HCT116 (cell line): Measurements from ENCODE around the gene ARF1. TPM values are rescaled to one million over a fixed set of nuclear protein-coding genes. Genes with fewer than 3 reads are reported as not detected.
A peak's percentile ranks its signal among the peaks of the same experiment; 100 is the strongest.

Source experiments
- ATAC-seq: fragments of 200-7000 bp; cut with Tn5 transposase; 2 replicates; pipeline ENCODE4 v1.9.1; 2020; ENCODE audit warnings: mild to moderate bottlenecking, moderate library complexity
- BruUV-seq: library from RNA; stranded (reverse); fragments of 400-500 nt; replicated peaks from 2 replicates; lab custom pipeline; 2021; lab: Mats Ljungman, UMichigan
- CTCF ChIA-PET: fragments of 300-600 bp; sonication (Branson Sonifier 250); formaldehyde crosslinking; loops from one replicate; lab custom pipeline; 2021; ENCODE audit warnings: antibody characterized with exemption; lab: Charles Lee
- POLR2A ChIA-PET: fragments of 300-600, 350-600 bp; sonication (Branson Sonifier 250); formaldehyde crosslinking; loops from one replicate; lab custom pipeline; 2021; ENCODE audit warnings: antibody characterized with exemption; lab: Charles Lee
- RAD21 ChIA-PET, 2 experiments: fragments of 300-600 bp; sonication (Branson Sonifier 250); formaldehyde crosslinking; loops; one replicate each; lab custom pipeline; 2023; ENCODE audit warnings: low total read pairs in 2 of 2; ENCODE audit not compliant: uncharacterized antibody in 2 of 2, unreplicated experiment in 2 of 2, low non-redundant PET in 1 of 2; lab: Charles Lee
- DNase-seq: peaks from one replicate; pipeline ENCODE4 v3.0.0-alpha.2; 2010; ENCODE audit warnings: low read depth, low spot score
- H2AFZ ChIP-seq: fragments of 200-600 bp; shearing (Covaris generic), sonication (generic); 2 replicates; pipeline ENCODE4 v1.6.1; 2017; ENCODE audit warnings: low read depth, mixed run types, mixed read lengths, antibody characterized with exemption, low read length; ENCODE audit not compliant: poor library complexity, severe bottlenecking
- H3K27ac ChIP-seq: 2 replicates; pipeline ENCODE4 v1.5.1; 2012; ENCODE audit warnings: low read depth, low read length
- H3K27me3 ChIP-seq: fragments of 200-600 bp; sonication (generic); 2 replicates; pipeline ENCODE4 v1.6.1; 2016; ENCODE audit warnings: mixed run types, low read length, mixed read lengths; ENCODE audit not compliant: insufficient read depth
- H3K36me3 ChIP-seq, 2 experiments: fragments of 200-500 bp in 1 of 2; fragments of 200-600 bp in 1 of 2; sonication (Bioruptor generic) in 1 of 2; sonication (generic) in 1 of 2; 2 replicates each; pipeline versions ENCODE4 v1.5.1 to v1.6.1; 2014 to 2016; ENCODE audit warnings: low read length in 2 of 2, inconsistent platforms in 1 of 2, mixed read lengths in 1 of 2, mixed run types in 1 of 2; ENCODE audit not compliant: insufficient read depth in 2 of 2, control insufficient read depth in 1 of 2
- H3K4me1 ChIP-seq, 2 experiments: fragments of 200-600 bp in 1 of 2; sonication (generic) in 1 of 2; 2 replicates each; pipeline versions ENCODE4 v1.5.1 to v1.6.1; 2012 to 2017; ENCODE audit warnings: low read length in 2 of 2, inconsistent platforms in 1 of 2, mild to moderate bottlenecking in 1 of 2, mixed read lengths in 1 of 2, mixed run types in 1 of 2, moderate library complexity in 1 of 2; ENCODE audit not compliant: insufficient read depth in 2 of 2, control insufficient read depth in 1 of 2
- H3K4me2 ChIP-seq: fragments of 200-600 bp; sonication (generic); 2 replicates; pipeline ENCODE4 v1.6.1; 2017; ENCODE audit warnings: mixed run types, low read length, mixed read lengths
- H3K4me3 ChIP-seq, 2 experiments: fragments of 200-600 bp in 1 of 2; sonication (generic) in 1 of 2; replicated peaks in 1 of 2; 2 replicates each; pipeline ENCODE4 v1.5.1; 2011 to 2016; ENCODE audit warnings: low read length in 2 of 2, control low read depth in 1 of 2, low read depth in 1 of 2, mild to moderate bottlenecking in 1 of 2, mixed read lengths in 1 of 2, mixed run types in 1 of 2
- H3K79me2 ChIP-seq: fragments of 200-600 bp; sonication (generic); 2 replicates; pipeline ENCODE4 v1.6.1; 2017; ENCODE audit warnings: mild to moderate bottlenecking, mixed run types, low read length, moderate library complexity, mixed read lengths; ENCODE audit not compliant: insufficient read depth
- H3K9ac ChIP-seq: fragments of 200-600 bp; sonication (generic); 2 replicates; pipeline ENCODE4 v1.6.1; 2016; ENCODE audit warnings: low read length, mixed read lengths
- H3K9me2 ChIP-seq: fragments of 200-600 bp; sonication (generic), shearing (Covaris generic); 2 replicates; pipeline ENCODE4 v1.6.1; 2017; ENCODE audit warnings: mixed run types, mild to moderate bottlenecking, moderate library complexity; ENCODE audit not compliant: insufficient read depth
- H3K9me3 ChIP-seq, 2 experiments: fragments of 200-500 bp in 1 of 2; fragments of 200-600 bp in 1 of 2; sonication (Bioruptor generic) in 1 of 2; sonication (generic) in 1 of 2; 2 replicates each; pipeline ENCODE4 v1.6.1; 2014 to 2017; ENCODE audit warnings: low read length in 2 of 2, mixed read lengths in 2 of 2, inconsistent platforms in 1 of 2, low read depth in 1 of 2, mild to moderate bottlenecking in 1 of 2, mixed run types in 1 of 2, moderate library complexity in 1 of 2; ENCODE audit not compliant: control insufficient read depth in 1 of 2, insufficient read depth in 1 of 2
- H4K20me1 ChIP-seq: fragments of 200-600 bp; sonication (generic), shearing (Covaris generic); 2 replicates; pipeline ENCODE4 v1.6.1; 2017; ENCODE audit warnings: mixed run types, mild to moderate bottlenecking, moderate library complexity; ENCODE audit not compliant: insufficient read depth
- CBX3 ChIP-seq: IDR thresholded peaks from 2 replicates; pipeline ENCODE4 v1.6.1; 2012; ENCODE audit warnings: low read depth
- CTCF ChIP-seq, 3 experiments: fragments of 200-600 bp in 1 of 3; sonication (generic) in 1 of 3; IDR thresholded peaks in 2 of 3; conservative IDR thresholded peaks in 1 of 3; 2 replicates each; pipeline ENCODE4 v1.5.1; 2012 to 2017; ENCODE audit warnings: low read depth in 2 of 3, low read length in 2 of 3, antibody characterized with exemption in 1 of 3, borderline replicate concordance in 1 of 3, control low read depth in 1 of 3, mild to moderate bottlenecking in 1 of 3, mixed read lengths in 1 of 3, mixed run types in 1 of 3, moderate library complexity in 1 of 3; ENCODE audit not compliant: insufficient read depth in 1 of 3
- EGR1 ChIP-seq: IDR thresholded peaks from 2 replicates; pipeline ENCODE4 v1.6.1; 2012; ENCODE audit warnings: low read depth
- ELF1 ChIP-seq: IDR thresholded peaks from 2 replicates; pipeline ENCODE4 v1.6.1; 2012; ENCODE audit warnings: low read depth, borderline replicate concordance
- EZH2 ChIP-seq: fragments of 200-600 bp; sonication (generic); IDR thresholded peaks from 2 replicates; pipeline ENCODE4 v1.6.1; 2017; ENCODE audit warnings: antibody characterized with exemption, mixed run types
- EZH2phosphoT487 ChIP-seq: fragments of 200-600 bp; IDR thresholded peaks from 2 replicates; pipeline ENCODE4 v1.6.1; 2018; ENCODE audit warnings: antibody characterized with exemption, borderline replicate concordance
- JUND ChIP-seq: IDR thresholded peaks from 2 replicates; pipeline ENCODE4 v1.6.1; 2012
- POLR2AphosphoS5 ChIP-seq: IDR thresholded peaks from 2 replicates; pipeline ENCODE4 v1.6.1; 2011; ENCODE audit warnings: mild to moderate bottlenecking, low read depth, low read length, moderate library complexity
- RAD21 ChIP-seq: IDR thresholded peaks from 2 replicates; pipeline ENCODE4 v1.6.1; 2012; ENCODE audit warnings: low read depth, mild to moderate bottlenecking
- REST ChIP-seq: IDR thresholded peaks from 2 replicates; pipeline ENCODE4 v1.6.1; 2012; ENCODE audit warnings: low read depth
- SIN3A ChIP-seq: IDR thresholded peaks from 2 replicates; pipeline ENCODE4 v1.6.1; 2012; ENCODE audit warnings: low read depth
- SP1 ChIP-seq: IDR thresholded peaks from 2 replicates; pipeline ENCODE4 v1.6.1; 2012; ENCODE audit warnings: low read depth
- TCF7L2 ChIP-seq: IDR thresholded peaks from 2 replicates; pipeline ENCODE4 v1.7.0; 2011; ENCODE audit warnings: borderline replicate concordance, inconsistent platforms; ENCODE audit not compliant: insufficient read depth, insufficient read length; ENCODE audit errors: extremely low read depth
- YY1 ChIP-seq: IDR thresholded peaks from 2 replicates; pipeline ENCODE4 v1.6.1; 2011; ENCODE audit warnings: low read length, low read depth, moderate library complexity, mild to moderate bottlenecking; ENCODE audit not compliant: insufficient replicate concordance; ENCODE audit errors: extremely low read depth
- ZFX ChIP-seq: fragments of 450-650 bp; IDR thresholded peaks from 2 replicates; pipeline ENCODE4 v1.6.1; 2017
- ZNF274 ChIP-seq: fragments of 200-500 bp; sonication (Bioruptor generic); IDR thresholded peaks from 2 replicates; pipeline ENCODE4 v1.6.1; 2014; ENCODE audit warnings: mild to moderate bottlenecking, low read depth, low read length, inconsistent platforms
- intact Hi-C: fragments of 100-400 bp; cut with micrococcal nuclease; formaldehyde crosslinking; loops from 2 replicates; pipeline ENCODE4 v1.10.0; 2022
- total RNA-seq: library from RNA; stranded (reverse); gene quantifications from one replicate; pipeline ENCODE4 v1.2.1, GENCODE V29; 2021; ENCODE audit not compliant: unreplicated experiment
- TF ChIP-seq, protein P1 (sequence below): IDR thresholded peaks from 2 replicates; pipeline ENCODE4 v1.6.1; 2011; ENCODE audit warnings: mild to moderate bottlenecking, low read length, moderate library complexity; ENCODE audit not compliant: insufficient replicate concordance; ENCODE audit errors: extremely low read depth

ARF1 gene
- total RNA-seq, 1 experiment from 2014 or later, result 394 TPM

- TF ChIP-seq ELF1, result no peak
- no peak for TF ChIP-seq SP1
These were observed 24.2 kb downstream of the ARF1 start (continued) for GRCh38 chr1:228106800-228107054.

- CTCF ChIA-PET, result no interaction called here
- no peak for ATAC-seq
- no TSS peak for BruUV-seq
- Histone ChIP-seq H3K9me2 (no peaks in the 10 kb centered on the region), H3K27ac (no peak overlapping the region), H4K20me1 (no peaks in the 10 kb centered on the region), H3K4me1 (peaks cover 4 to 25% of the 10 kb centered on the region in 2 experiments; a peak in 3 of 4 replicates), H3K27me3 (no peaks in the 10 kb centered on the region), H3K9ac (no peak overlapping the region; the same call in 1 of the 2 replicates), H2AFZ (no peak overlapping the region), H3K9me3 (no peaks in the 10 kb centered on the region), H3K4me3 (peak overlapping the region in 1 of 2 experiments; percentile 97; a peak in 2 of 4 replicates), H3K36me3 (peaks cover 0 to 14% of the 10 kb centered on the region in 2 experiments; a peak in 1 of 4 replicates), H3K4me2 (peak overlapping the region; percentile 99), H3K79me2 (peaks cover 26% of the 10 kb centered on the region)
- TF ChIP-seq YY1, result no peak
- no peak for TF ChIP-seq REST
- no peak for TF ChIP-seq RAD21
- TF ChIP-seq ELF1, result no peak
- TF ChIP-seq CTCF (IDR thresholded peaks at IDR 0.05 in 2 of 3, conservative IDR thresholded peaks at IDR 0.05 in 1 of 3; ENCODE audit: borderline replicate concordance in 1 of 3, insufficient read depth in 1 of 3, low read depth in 2 of 3, low read length in 2 of 3), result no peak
- no peak for TF ChIP-seq CBX3
- no peak for TF ChIP-seq JUND
- TF ChIP-seq, protein P1, sequence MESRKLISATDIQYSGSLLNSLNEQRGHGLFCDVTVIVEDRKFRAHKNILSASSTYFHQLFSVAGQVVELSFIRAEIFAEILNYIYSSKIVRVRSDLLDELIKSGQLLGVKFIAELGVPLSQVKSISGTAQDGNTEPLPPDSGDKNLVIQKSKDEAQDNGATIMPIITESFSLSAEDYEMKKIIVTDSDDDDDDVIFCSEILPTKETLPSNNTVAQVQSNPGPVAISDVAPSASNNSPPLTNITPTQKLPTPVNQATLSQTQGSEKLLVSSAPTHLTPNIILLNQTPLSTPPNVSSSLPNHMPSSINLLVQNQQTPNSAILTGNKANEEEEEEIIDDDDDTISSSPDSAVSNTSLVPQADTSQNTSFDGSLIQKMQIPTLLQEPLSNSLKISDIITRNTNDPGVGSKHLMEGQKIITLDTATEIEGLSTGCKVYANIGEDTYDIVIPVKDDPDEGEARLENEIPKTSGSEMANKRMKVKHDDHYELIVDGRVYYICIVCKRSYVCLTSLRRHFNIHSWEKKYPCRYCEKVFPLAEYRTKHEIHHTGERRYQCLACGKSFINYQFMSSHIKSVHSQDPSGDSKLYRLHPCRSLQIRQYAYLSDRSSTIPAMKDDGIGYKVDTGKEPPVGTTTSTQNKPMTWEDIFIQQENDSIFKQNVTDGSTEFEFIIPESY, result no peak
- no peak for TF ChIP-seq ZFX
- TF ChIP-seq EZH2, result no peak
- no peak for TF ChIP-seq SIN3A
- TF ChIP-seq TCF7L2, result no peak
- no peak for TF ChIP-seq POLR2AphosphoS5
- TF ChIP-seq ZNF274, result no peak
- TF ChIP-seq EZH2phosphoT487, result no peak
- no peak for TF ChIP-seq EGR1
- no peak for TF ChIP-seq SP1
- no peak for DNase-seq
- RAD21 ChIA-PET, result no interaction called here
- intact Hi-C loops, result loop anchor here (2.0 kb wide), 1 partner anchor 33 kb away; the partner anchor contains the start of gene GUK1
- POLR2A ChIA-PET, result no interaction called here
These were observed 25.1 kb downstream of the ARF1 start for GRCh38 chr1:228107636-228108035.
